Activated naive CD4-positive, alpha-beta T cell treated with anti-CD3 and anti-CD28 coated beads, Interleukin-2, amount 10 ng/mL, durations not matched to agents 7 days and 5 days (primary cell): ENCODE results near the gene LNP1.
"Not testable (repeated sequence)": the region's sequence is repeated elsewhere in the genome, so short reads cannot be mapped to it uniquely, and the experiment has no call there.

Experiments
- CTCF ChIA-PET: fragments of 350-600 bp; sonication (Branson Sonifier 250); formaldehyde crosslinking; loops from one replicate; lab custom pipeline; 2021; ENCODE audit warnings: antibody characterized with exemption; lab: Charles Lee
- DNase-seq: peaks from one replicate; pipeline ENCODE4 v3.0.0-alpha.2; 2020
- H3K27ac Mint-ChIP-seq: one replicate; pipeline ENCODE4 v1.8.0; 2021; ENCODE audit warnings: mild to moderate bottlenecking, moderate library complexity, mixed read lengths
- H3K27me3 Mint-ChIP-seq: one replicate; pipeline ENCODE4 v1.8.0; 2021; ENCODE audit warnings: mild to moderate bottlenecking, mixed read lengths
- H3K36me3 Mint-ChIP-seq: one replicate; pipeline ENCODE4 v1.8.0; 2021; ENCODE audit warnings: mixed read lengths
- H3K4me1 Mint-ChIP-seq: one replicate; pipeline ENCODE4 v1.8.0; 2021; ENCODE audit warnings: mixed read lengths
- H3K4me3 Mint-ChIP-seq: one replicate; pipeline ENCODE4 v1.8.0; 2021; ENCODE audit warnings: mild to moderate bottlenecking, moderate library complexity, mixed read lengths
- H3K9me3 Mint-ChIP-seq: one replicate; pipeline ENCODE4 v1.8.0; 2021; ENCODE audit warnings: mixed read lengths

LNP1 gene

GRCh38 chr3:100463002-100463401 lies 61.7 kb downstream of the LNP1 start:
- peak; percentile 30 for DNase-seq
- Mint-ChIP-seq H3K9me3 (no peaks in the 10 kb centered on the region), H3K27ac (no peak overlapping the region), H3K4me1 (peaks cover 12% of the 10 kb centered on the region), H3K36me3 (no peaks in the 10 kb centered on the region), H3K4me3 (no peak overlapping the region), H3K27me3 (no peaks in the 10 kb centered on the region)
- CTCF ChIA-PET: interaction anchor here (0.6 to 4.3 kb wide), 24 partner anchors 8 to 634 kb away, joined by 3 to 56 read pairs (median 4); no protein-coding TSS in a partner anchor

GRCh38 chr3:100463646-100464155 lies 62.4 kb downstream of the LNP1 start:
- Mint-ChIP-seq H3K27me3 (no peaks in the 10 kb centered on the region), H3K4me1 (peaks cover 12% of the 10 kb centered on the region), H3K36me3 (no peaks in the 10 kb centered on the region), H3K9me3 (no peaks in the 10 kb centered on the region), H3K27ac (no peak overlapping the region), H3K4me3 (no peak overlapping the region)
- CTCF ChIA-PET: interaction anchor here (0.6 to 4.3 kb wide), 12 partner anchors 61 to 606 kb away, joined by 3 to 56 read pairs (median 5); no protein-coding TSS in a partner anchor
- no peak for DNase-seq

GRCh38 chr3:100465892-100466777 lies 64.8 kb downstream of the LNP1 start:
- CTCF ChIA-PET: interaction anchor here (0.6 to 1.0 kb wide), 3 partner anchors 123 to 349 kb away, joined by 3 to 6 read pairs (median 3); no protein-coding TSS in a partner anchor
- Mint-ChIP-seq H3K9me3 (peaks cover 6% of the 10 kb centered on the region), H3K4me1 (peaks cover 12% of the 10 kb centered on the region), H3K4me3 (no peak overlapping the region), H3K27ac (peak overlapping the region; percentile 71), H3K27me3 (no peaks in the 10 kb centered on the region), H3K36me3 (peaks cover 1% of the 10 kb centered on the region)
- no peak for DNase-seq

- Mint-ChIP-seq H3K36me3 (peaks cover 1% of the 10 kb centered on the region), H3K27me3 (no peaks in the 10 kb centered on the region), H3K4me3 (no peak overlapping the region), H3K27ac (no peak overlapping the region), H3K9me3 (peaks cover 6% of the 10 kb centered on the region), H3K4me1 (peaks cover 12% of the 10 kb centered on the region)
- CTCF ChIA-PET: interaction anchor here (1.0 kb wide), 1 partner anchor 150 kb away, joined by 3 read pairs; no protein-coding TSS in a partner anchor
- no peak for DNase-seq
Measured at GRCh38 chr3:100467133-100467532, 65.8 kb downstream of the LNP1 start.

GRCh38 chr3:100468676-100469075 lies 67.3 kb downstream of the LNP1 start:
- H3K9me3 Mint-ChIP-seq: peaks cover 6% of the 10 kb centered on the region
- H3K4me1 Mint-ChIP-seq: peaks cover 8% of the 10 kb centered on the region
- H3K27ac Mint-ChIP-seq: no peak overlapping the region
- peaks cover 1% of the 10 kb centered on the region for H3K36me3 Mint-ChIP-seq
- no peak overlapping the region for H3K4me3 Mint-ChIP-seq
- no peaks in the 10 kb centered on the region for H3K27me3 Mint-ChIP-seq
- no peak for DNase-seq
- CTCF ChIA-PET: no interaction called here

- Mint-ChIP-seq H3K9me3 (peaks cover 6% of the 10 kb centered on the region), H3K4me1 (peaks cover 5% of the 10 kb centered on the region), H3K36me3 (peaks cover 1% of the 10 kb centered on the region), H3K27me3 (no peaks in the 10 kb centered on the region), H3K27ac (no peak overlapping the region), H3K4me3 (no peak overlapping the region)
- CTCF ChIA-PET: interaction anchor here (0.7 to 0.8 kb wide), 2 partner anchors 8 to 14 kb away, joined by 3 to 5 read pairs; no protein-coding TSS in a partner anchor
- DNase-seq: no peak
Measured at GRCh38 chr3:100470951-100471350, 69.6 kb downstream of the LNP1 start.

- H3K27ac Mint-ChIP-seq: no peak overlapping the region
- peaks cover 6% of the 10 kb centered on the region for H3K9me3 Mint-ChIP-seq
- H3K4me1 Mint-ChIP-seq: peaks cover under 1% of the 10 kb centered on the region
- DNase-seq: no peak
- H3K27me3 Mint-ChIP-seq: no peaks in the 10 kb centered on the region
- CTCF ChIA-PET: interaction anchor here (0.7 to 0.8 kb wide), 2 partner anchors 9 to 13 kb away, joined by 3 to 5 read pairs; no protein-coding TSS in a partner anchor
- peaks cover 1% of the 10 kb centered on the region for H3K36me3 Mint-ChIP-seq
- no peak overlapping the region for H3K4me3 Mint-ChIP-seq
Measured at GRCh38 chr3:100471444-100471843, 70.1 kb downstream of the LNP1 start.

GRCh38 chr3:100477851-100478360 lies 76.6 kb downstream of the LNP1 start:
- CTCF ChIA-PET, H3K27ac Mint-ChIP-seq, H3K4me3 Mint-ChIP-seq, H3K9me3 Mint-ChIP-seq, DNase-seq, H3K4me1 Mint-ChIP-seq, H3K36me3 Mint-ChIP-seq: not testable (repeated sequence)
- peaks cover 12% of the 10 kb centered on the region for H3K27me3 Mint-ChIP-seq

- CTCF ChIA-PET, H3K9me3 Mint-ChIP-seq, H3K36me3 Mint-ChIP-seq, DNase-seq, H3K4me1 Mint-ChIP-seq, H3K4me3 Mint-ChIP-seq, H3K27ac Mint-ChIP-seq: not testable (repeated sequence)
- peaks cover 16% of the 10 kb centered on the region for H3K27me3 Mint-ChIP-seq
Measured at GRCh38 chr3:100478521-100478920, 77.2 kb downstream of the LNP1 start.

GRCh38 chr3:100480081-100480480 lies 78.7 kb downstream of the LNP1 start:
- no peaks in the 10 kb centered on the region for H3K36me3 Mint-ChIP-seq
- H3K27me3 Mint-ChIP-seq: peaks cover 19% of the 10 kb centered on the region
- no peaks in the 10 kb centered on the region for H3K9me3 Mint-ChIP-seq
- peaks cover 4% of the 10 kb centered on the region for H3K4me1 Mint-ChIP-seq
- DNase-seq: no peak
- H3K27ac Mint-ChIP-seq: no peak overlapping the region
- CTCF ChIA-PET: interaction anchor here (1.9 kb wide), 1 partner anchor 98 kb away, joined by 6 read pairs; no protein-coding TSS in a partner anchor
- H3K4me3 Mint-ChIP-seq: no peak overlapping the region

- peaks cover 4% of the 10 kb centered on the region for H3K4me1 Mint-ChIP-seq
- no peaks in the 10 kb centered on the region for H3K9me3 Mint-ChIP-seq
- CTCF ChIA-PET: no interaction called here
- no peak overlapping the region for H3K4me3 Mint-ChIP-seq
- H3K27ac Mint-ChIP-seq: no peak overlapping the region
- no peaks in the 10 kb centered on the region for H3K36me3 Mint-ChIP-seq
- no peak for DNase-seq
- peaks cover 19% of the 10 kb centered on the region for H3K27me3 Mint-ChIP-seq
Measured at GRCh38 chr3:100482176-100482575, 80.8 kb downstream of the LNP1 start.

GRCh38 chr3:100483529-100483928 lies 82.2 kb downstream of the LNP1 start:
- H3K27me3 Mint-ChIP-seq: peaks cover 19% of the 10 kb centered on the region
- H3K9me3 Mint-ChIP-seq: no peaks in the 10 kb centered on the region
- CTCF ChIA-PET: no interaction called here
- no peak for DNase-seq
- H3K4me3 Mint-ChIP-seq: no peak overlapping the region
- H3K36me3 Mint-ChIP-seq: no peaks in the 10 kb centered on the region
- H3K27ac Mint-ChIP-seq: no peak overlapping the region
- H3K4me1 Mint-ChIP-seq: peaks cover 4% of the 10 kb centered on the region

- peaks cover 34% of the 10 kb centered on the region for H3K27me3 Mint-ChIP-seq
- DNase-seq: no peak
- no peak overlapping the region for H3K27ac Mint-ChIP-seq
- CTCF ChIA-PET: no interaction called here
- H3K9me3 Mint-ChIP-seq: no peaks in the 10 kb centered on the region
- H3K4me1 Mint-ChIP-seq: peaks cover 4% of the 10 kb centered on the region
- no peak overlapping the region for H3K4me3 Mint-ChIP-seq
- H3K36me3 Mint-ChIP-seq: no peaks in the 10 kb centered on the region
Measured at GRCh38 chr3:100486808-100487207, 85.5 kb downstream of the LNP1 start.

GRCh38 chr3:100489118-100489517 lies 87.8 kb downstream of the LNP1 start:
- no peaks in the 10 kb centered on the region for H3K9me3 Mint-ChIP-seq
- H3K36me3 Mint-ChIP-seq: no peaks in the 10 kb centered on the region
- no peak for DNase-seq
- H3K4me3 Mint-ChIP-seq: no peak overlapping the region
- peaks cover 7% of the 10 kb centered on the region for H3K4me1 Mint-ChIP-seq
- no peak overlapping the region for H3K27ac Mint-ChIP-seq
- H3K27me3 Mint-ChIP-seq: peaks cover 32% of the 10 kb centered on the region
- CTCF ChIA-PET: no interaction called here
